Endothelial cell of umbilical vein (primary cell): ENCODE measurements around the gene VSIG4. TPM values are rescaled to one million over a fixed set of nuclear protein-coding genes. Genes with fewer than 3 reads are reported as not detected.

Source experiments
- BruUV-seq: library from RNA; stranded (reverse); fragments of 400-500 nt; replicated peaks from 2 replicates; lab custom pipeline; 2021; lab: Mats Ljungman, UMichigan
- CTCF ChIA-PET: fragments of 300-600, 350-600 bp; sonication (Branson Sonifier 250); formaldehyde crosslinking; loops from one replicate; lab custom pipeline; 2021; ENCODE audit warnings: antibody characterized with exemption, inconsistent platforms; lab: Charles Lee
- POLR2A ChIA-PET: fragments of 300-600, 350-600 bp; sonication (Branson Sonifier 250); formaldehyde crosslinking; loops from one replicate; lab custom pipeline; 2021; ENCODE audit warnings: antibody characterized with exemption, inconsistent platforms; lab: Charles Lee
- DNase-seq: peaks from one replicate; pipeline ENCODE4 v3.0.0-alpha.2; 2011; ENCODE audit warnings: low read depth, low spot score
- FAIRE-seq: peaks from 2 replicates; lab custom pipeline; 2011; peaks lifted over from hg19 to GRCh38; lab: Jason Lieb, UNC
- H2AFZ ChIP-seq: 2 replicates; pipeline ENCODE4 v1.6.0; 2012; ENCODE audit warnings: low read depth, low read length, control low read depth, inconsistent platforms
- H3K27ac ChIP-seq: 2 replicates; pipeline ENCODE4 v1.5.1; 2011; ENCODE audit warnings: low read depth, mild to moderate bottlenecking, control low read depth, low read length, moderate library complexity; ENCODE audit not compliant: insufficient read depth
- H3K27me3 ChIP-seq, 2 experiments: 2 replicates each; pipeline versions ENCODE4 v1.6.0 to v1.6.1; 2011; ENCODE audit warnings: low read length in 2 of 2, mixed read lengths in 1 of 2; ENCODE audit not compliant: control insufficient read depth in 2 of 2, insufficient read depth in 2 of 2
- H3K36me3 ChIP-seq, 2 experiments: 2 replicates in 1 of 2; 3 replicates in 1 of 2; pipeline ENCODE4 v1.5.1; 2011; ENCODE audit warnings: low read length in 2 of 2, mild to moderate bottlenecking in 1 of 2, moderate library complexity in 1 of 2; ENCODE audit not compliant: control insufficient read depth in 2 of 2, insufficient read depth in 2 of 2; ENCODE audit errors: extremely low read depth in 1 of 2
- H3K4me1 ChIP-seq: 3 replicates; pipeline ENCODE4 v1.5.1; 2011; ENCODE audit warnings: mild to moderate bottlenecking, low read length; ENCODE audit not compliant: control insufficient read depth, insufficient read depth; ENCODE audit errors: extremely low read depth
- H3K4me2 ChIP-seq: 2 replicates; pipeline ENCODE4 v1.6.1; 2011; ENCODE audit warnings: low read length, control low read depth, mixed read lengths; ENCODE audit not compliant: insufficient read depth
- H3K4me3 ChIP-seq, 3 experiments: fragments of 200-600 bp in 1 of 3; sonication (generic), shearing (Covaris generic) in 1 of 3; replicated peaks in 1 of 3; 2 replicates each; pipeline ENCODE4 v1.5.1; 2011 to 2016; ENCODE audit warnings: control low read depth in 3 of 3, low read length in 3 of 3, mild to moderate bottlenecking in 2 of 3, inconsistent platforms in 1 of 3, low read depth in 1 of 3, moderate library complexity in 1 of 3; ENCODE audit not compliant: insufficient read depth in 1 of 3
- H3K79me2 ChIP-seq: 2 replicates; pipeline ENCODE4 v1.6.0; 2012; ENCODE audit warnings: low read length, inconsistent platforms; ENCODE audit not compliant: control insufficient read depth, insufficient read depth
- H3K9ac ChIP-seq: replicated peaks from 2 replicates; pipeline ENCODE3; 2011; ENCODE audit warnings: low read length, control low read depth; ENCODE audit not compliant: insufficient read depth; ENCODE audit errors: extremely low read depth
- H3K9me1 ChIP-seq: replicated peaks from 3 replicates; pipeline ENCODE4 v1.6.0; 2011; ENCODE audit warnings: mild to moderate bottlenecking, low read length; ENCODE audit not compliant: control insufficient read depth, insufficient read depth; ENCODE audit errors: extremely low read depth
- H3K9me3 ChIP-seq: replicated peaks from 2 replicates; pipeline ENCODE4 v1.5.1; 2012; ENCODE audit warnings: low read length, inconsistent platforms; ENCODE audit not compliant: control insufficient read depth, insufficient read depth
- H4K20me1 ChIP-seq: replicated peaks from 2 replicates; pipeline ENCODE3; 2011; ENCODE audit warnings: mild to moderate bottlenecking, low read length; ENCODE audit not compliant: control insufficient read depth, insufficient read depth; ENCODE audit errors: extremely low read depth
- EZH2 ChIP-seq: IDR thresholded peaks from 2 replicates; pipeline ENCODE4 v1.6.1; 2012; ENCODE audit warnings: borderline replicate concordance, low read depth, mild to moderate bottlenecking, moderate library complexity, low read length, inconsistent platforms; ENCODE audit not compliant: severe bottlenecking
- FOS ChIP-seq: IDR thresholded peaks from 2 replicates; pipeline ENCODE4 v1.6.1; 2011; ENCODE audit warnings: mild to moderate bottlenecking, low read length, moderate library complexity, borderline replicate concordance; ENCODE audit not compliant: insufficient read depth
- GATA2 ChIP-seq: IDR thresholded peaks from 2 replicates; pipeline ENCODE4 v1.7.0; 2011; ENCODE audit warnings: low read depth, mild to moderate bottlenecking, moderate library complexity, mixed read lengths, low read length; ENCODE audit not compliant: insufficient read length, insufficient read depth
- JUN ChIP-seq: IDR thresholded peaks from 2 replicates; pipeline ENCODE4 v1.6.1; 2011; ENCODE audit warnings: borderline replicate concordance, low read depth; ENCODE audit not compliant: insufficient read length, insufficient read depth
- MYC ChIP-seq: IDR thresholded peaks from one replicate; pipeline ENCODE4 v1.6.1; 2011; ENCODE audit warnings: mild to moderate bottlenecking, low read depth, low read length
- POLR2A ChIP-seq: IDR thresholded peaks from 2 replicates; pipeline ENCODE4 v1.6.1; 2012; ENCODE audit warnings: low read depth, mild to moderate bottlenecking, control low read depth, low read length
- POLR2AphosphoS5 ChIP-seq: IDR thresholded peaks from 2 replicates; pipeline ENCODE4 v1.6.1; 2012; ENCODE audit warnings: low read depth, mild to moderate bottlenecking, control low read depth, low read length, moderate library complexity; ENCODE audit not compliant: insufficient read depth
- dilution Hi-C: fragments of 300-500 bp; cut with MboI; formaldehyde crosslinking; loops from one replicate; pipeline ENCODE4 v1.15.0; 2019; ENCODE audit warnings: low sequenced_read_pairs; ENCODE audit not compliant: extremely low pct_ligation_motif_present
- intact Hi-C: fragments of 100-400 bp; cut with micrococcal nuclease; formaldehyde crosslinking; loops from one replicate; pipeline ENCODE4 v1.10.0; 2022
- polyA plus RNA-seq, 4 experiments: library from polyadenylated mRNA; depleted of rRNA in 3 of 4; stranded (reverse) in 3 of 4; unstranded in 1 of 4; fragments of >200 nt; gene quantifications; 2 replicates each; pipeline versions ENCODE4 v1.2.1 to v1.2.3, GENCODE V29; 2011 to 2012; ENCODE audit warnings: missing spikeins in 1 of 4
- total RNA-seq: library from RNA; stranded (reverse); gene quantifications from 2 replicates; pipeline ENCODE4 v1.2.3, GENCODE V29; 2021
- TF ChIP-seq, protein P1 (sequence below), 2 donors: IDR thresholded peaks; 1 replicate in 1 of 2; 2 replicates in 1 of 2; pipeline ENCODE4 v1.5.1; 2011; ENCODE audit warnings: low read length in 2 of 2, mild to moderate bottlenecking in 2 of 2, moderate library complexity in 2 of 2, control low read depth in 1 of 2, inconsistent platforms in 1 of 2, low read depth in 1 of 2; ENCODE audit not compliant: insufficient read depth in 1 of 2; ENCODE audit errors: extremely low read depth in 1 of 2
- TF ChIP-seq, protein P2 (sequence below): IDR thresholded peaks from 2 replicates; pipeline ENCODE4 v1.6.1; 2011; ENCODE audit not compliant: insufficient read depth, insufficient read length

Gene VSIG4
- total and polyA plus RNA-seq, 2 donors (not counting 3 experiments of a cell fraction or from before 2014, with no cell fraction given) = not detected

- H3K9me1 ChIP-seq = no peaks in the 10 kb centered on the region
- H3K27me3 ChIP-seq = no peaks in the 10 kb centered on the region
- H3K4me1 ChIP-seq = no peaks in the 10 kb centered on the region
- no peak overlapping the region for H2AFZ ChIP-seq
- POLR2A ChIA-PET = no interaction called here
- BruUV-seq = no TSS peak
- TF ChIP-seq EZH2 (no peak), POLR2AphosphoS5 (no peak), JUN (no peak), MYC (no peak), GATA2 (no peak), FOS (no peak), POLR2A (no peak)
- TF ChIP-seq, protein P1, sequence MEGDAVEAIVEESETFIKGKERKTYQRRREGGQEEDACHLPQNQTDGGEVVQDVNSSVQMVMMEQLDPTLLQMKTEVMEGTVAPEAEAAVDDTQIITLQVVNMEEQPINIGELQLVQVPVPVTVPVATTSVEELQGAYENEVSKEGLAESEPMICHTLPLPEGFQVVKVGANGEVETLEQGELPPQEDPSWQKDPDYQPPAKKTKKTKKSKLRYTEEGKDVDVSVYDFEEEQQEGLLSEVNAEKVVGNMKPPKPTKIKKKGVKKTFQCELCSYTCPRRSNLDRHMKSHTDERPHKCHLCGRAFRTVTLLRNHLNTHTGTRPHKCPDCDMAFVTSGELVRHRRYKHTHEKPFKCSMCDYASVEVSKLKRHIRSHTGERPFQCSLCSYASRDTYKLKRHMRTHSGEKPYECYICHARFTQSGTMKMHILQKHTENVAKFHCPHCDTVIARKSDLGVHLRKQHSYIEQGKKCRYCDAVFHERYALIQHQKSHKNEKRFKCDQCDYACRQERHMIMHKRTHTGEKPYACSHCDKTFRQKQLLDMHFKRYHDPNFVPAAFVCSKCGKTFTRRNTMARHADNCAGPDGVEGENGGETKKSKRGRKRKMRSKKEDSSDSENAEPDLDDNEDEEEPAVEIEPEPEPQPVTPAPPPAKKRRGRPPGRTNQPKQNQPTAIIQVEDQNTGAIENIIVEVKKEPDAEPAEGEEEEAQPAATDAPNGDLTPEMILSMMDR (IDR thresholded peaks at IDR 0.05; ENCODE audit: extremely low read depth in 1 of 2, insufficient read depth in 1 of 2, low read depth in 1 of 2, low read length in 2 of 2) = no peak
- TF ChIP-seq, protein P2, sequence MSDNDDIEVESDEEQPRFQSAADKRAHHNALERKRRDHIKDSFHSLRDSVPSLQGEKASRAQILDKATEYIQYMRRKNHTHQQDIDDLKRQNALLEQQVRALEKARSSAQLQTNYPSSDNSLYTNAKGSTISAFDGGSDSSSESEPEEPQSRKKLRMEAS = no peak
- H3K36me3 ChIP-seq = no peaks in the 10 kb centered on the region
- H3K79me2 ChIP-seq = no peaks in the 10 kb centered on the region
- H3K4me3 ChIP-seq = no peak overlapping the region
- FAIRE-seq (no peak), DNase-seq (no peak)
- CTCF ChIA-PET = interaction anchor here (0.6 kb wide), 1 partner anchor 1863 kb away, joined by 3 read pairs; no protein-coding TSS in a partner anchor
- intact Hi-C loops = no loop called here
- no peaks in the 10 kb centered on the region for H3K9me3 ChIP-seq
- H3K4me2 ChIP-seq = no peak overlapping the region
- no peak overlapping the region for H3K27ac ChIP-seq
- dilution Hi-C loops = no loop called here
- no peak overlapping the region for H3K9ac ChIP-seq
- no peaks in the 10 kb centered on the region for H4K20me1 ChIP-seq
These were observed 12.1 kb upstream of the VSIG4 start for GRCh38 chrX:66051980-66052379.
